ENCODE measurements around the gene MRPS35.

GRCh38 chr12:27711317-27711682 lies 668 bp downstream of the MRPS35 start:
- TF ChIP-seq, protein P1, sequence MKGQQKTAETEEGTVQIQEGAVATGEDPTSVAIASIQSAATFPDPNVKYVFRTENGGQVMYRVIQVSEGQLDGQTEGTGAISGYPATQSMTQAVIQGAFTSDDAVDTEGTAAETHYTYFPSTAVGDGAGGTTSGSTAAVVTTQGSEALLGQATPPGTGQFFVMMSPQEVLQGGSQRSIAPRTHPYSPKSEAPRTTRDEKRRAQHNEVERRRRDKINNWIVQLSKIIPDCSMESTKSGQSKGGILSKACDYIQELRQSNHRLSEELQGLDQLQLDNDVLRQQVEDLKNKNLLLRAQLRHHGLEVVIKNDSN (IDR thresholded peaks at IDR 0.05): no peak
- TF ChIP-seq TEAD4 (IDR thresholded peaks at IDR 0.05) (no peak; the same call in 1 of the 2 replicates), EGR1 (IDR thresholded peaks at IDR 0.05) (no peak), MAX (IDR thresholded peaks at IDR 0.05) (no peak), RAD21 (IDR thresholded peaks at IDR 0.05; ENCODE audit: low read depth) (no peak), NFIC (IDR thresholded peaks at IDR 0.05) (no peak), CREB1 (IDR thresholded peaks at IDR 0.05; ENCODE audit: low read depth) (no peak), ZBTB7A (IDR thresholded peaks at IDR 0.05; ENCODE audit: low read depth) (no peak), EP300 (IDR thresholded peaks at IDR 0.05; ENCODE audit: borderline replicate concordance) (no peak), CEBPB (IDR thresholded peaks at IDR 0.05) (no peak)
